ENCODE results near the gene IQGAP1. TPM values are rescaled to one million over a fixed set of nuclear protein-coding genes. Genes with fewer than 3 reads are reported as not detected.

Gene IQGAP1
- total RNA-seq, 4 donors from 2014 or later: 206 to 448 (median 215) TPM

DNA sequence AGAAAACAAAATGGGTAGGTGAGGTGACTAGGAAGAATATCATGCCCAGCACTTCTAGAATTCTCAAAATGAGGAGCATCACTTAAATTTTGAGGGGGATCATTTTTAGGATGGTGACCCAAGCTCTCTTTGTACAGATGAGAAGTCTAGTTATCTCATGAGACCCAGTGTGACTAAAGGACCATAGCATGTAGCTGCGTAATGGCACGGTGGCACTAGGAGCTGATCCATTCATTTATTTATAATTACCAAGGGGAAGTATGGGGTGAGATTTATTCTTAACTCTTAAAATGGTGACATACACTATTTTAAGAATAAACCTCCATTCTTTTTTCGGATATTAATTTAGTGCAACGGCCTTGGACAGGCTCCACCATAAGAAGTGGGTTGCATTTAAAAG lies 8.3 kb downstream of the IQGAP1 start:
- Histone ChIP-seq H3K4me3 (no peak overlapping the region), H3K27ac (peak overlapping the region; percentile 76), H3K27me3 (no peaks in the 10 kb centered on the region), H3K36me3 (peaks cover 5% of the 10 kb centered on the region), H3K9me3 (no peaks in the 10 kb centered on the region), H3K4me1 (peaks cover 93% of the 10 kb centered on the region)
- 58% methylated on average over 4 of the region's 4 CpGs for WGBS
- no peak for DNase-seq (ENCODE audit: low spot score in 2 of 2)
- TF ChIP-seq POLR2AphosphoS5 (IDR thresholded peaks at IDR 0.05) (no peak), EP300 (IDR thresholded peaks at IDR 0.05) (no peak), POLR2A (IDR thresholded peaks at IDR 0.05) (no peak)
- TF ChIP-seq, protein P1, sequence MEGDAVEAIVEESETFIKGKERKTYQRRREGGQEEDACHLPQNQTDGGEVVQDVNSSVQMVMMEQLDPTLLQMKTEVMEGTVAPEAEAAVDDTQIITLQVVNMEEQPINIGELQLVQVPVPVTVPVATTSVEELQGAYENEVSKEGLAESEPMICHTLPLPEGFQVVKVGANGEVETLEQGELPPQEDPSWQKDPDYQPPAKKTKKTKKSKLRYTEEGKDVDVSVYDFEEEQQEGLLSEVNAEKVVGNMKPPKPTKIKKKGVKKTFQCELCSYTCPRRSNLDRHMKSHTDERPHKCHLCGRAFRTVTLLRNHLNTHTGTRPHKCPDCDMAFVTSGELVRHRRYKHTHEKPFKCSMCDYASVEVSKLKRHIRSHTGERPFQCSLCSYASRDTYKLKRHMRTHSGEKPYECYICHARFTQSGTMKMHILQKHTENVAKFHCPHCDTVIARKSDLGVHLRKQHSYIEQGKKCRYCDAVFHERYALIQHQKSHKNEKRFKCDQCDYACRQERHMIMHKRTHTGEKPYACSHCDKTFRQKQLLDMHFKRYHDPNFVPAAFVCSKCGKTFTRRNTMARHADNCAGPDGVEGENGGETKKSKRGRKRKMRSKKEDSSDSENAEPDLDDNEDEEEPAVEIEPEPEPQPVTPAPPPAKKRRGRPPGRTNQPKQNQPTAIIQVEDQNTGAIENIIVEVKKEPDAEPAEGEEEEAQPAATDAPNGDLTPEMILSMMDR (IDR thresholded peaks at IDR 0.05): no peak

DNA sequence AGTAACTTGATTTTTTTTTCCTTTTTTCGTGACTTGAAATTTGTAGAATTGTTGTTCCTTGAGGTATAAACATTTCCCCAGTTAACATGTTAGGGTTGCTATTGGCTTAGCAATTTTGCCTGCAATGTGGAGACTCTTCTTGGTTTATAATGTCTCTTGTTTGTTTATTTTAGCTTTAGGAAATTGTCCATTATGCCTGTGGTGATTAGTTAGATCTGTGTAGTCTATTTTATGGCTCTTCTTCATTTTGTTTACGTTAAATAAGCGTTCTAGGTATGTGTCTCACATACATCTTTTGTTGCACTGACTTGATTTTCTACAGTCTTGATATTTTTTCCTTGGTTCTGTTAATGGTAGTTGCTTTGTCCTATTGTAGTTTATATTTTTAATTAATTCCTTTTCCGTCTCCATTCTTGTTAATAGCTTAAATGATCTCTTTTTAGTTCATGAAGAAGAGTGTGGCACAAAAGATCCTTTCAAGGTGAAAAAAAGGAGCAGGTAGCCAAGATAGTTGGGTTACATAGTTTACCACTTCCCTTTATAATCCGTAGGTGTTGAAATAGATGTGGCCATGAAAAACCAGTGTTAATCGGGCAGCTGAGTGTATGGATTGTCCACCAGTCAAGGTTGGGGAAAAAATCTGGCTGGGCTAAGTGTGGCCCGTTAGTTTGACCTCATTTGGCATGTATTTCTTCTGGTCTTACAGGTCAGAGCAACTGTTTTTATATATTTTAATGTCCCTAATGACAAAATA lies 12.1 kb downstream of the IQGAP1 start:
- peak overlapping the region; percentile 24 for H3K4me3 ChIP-seq

DNA sequence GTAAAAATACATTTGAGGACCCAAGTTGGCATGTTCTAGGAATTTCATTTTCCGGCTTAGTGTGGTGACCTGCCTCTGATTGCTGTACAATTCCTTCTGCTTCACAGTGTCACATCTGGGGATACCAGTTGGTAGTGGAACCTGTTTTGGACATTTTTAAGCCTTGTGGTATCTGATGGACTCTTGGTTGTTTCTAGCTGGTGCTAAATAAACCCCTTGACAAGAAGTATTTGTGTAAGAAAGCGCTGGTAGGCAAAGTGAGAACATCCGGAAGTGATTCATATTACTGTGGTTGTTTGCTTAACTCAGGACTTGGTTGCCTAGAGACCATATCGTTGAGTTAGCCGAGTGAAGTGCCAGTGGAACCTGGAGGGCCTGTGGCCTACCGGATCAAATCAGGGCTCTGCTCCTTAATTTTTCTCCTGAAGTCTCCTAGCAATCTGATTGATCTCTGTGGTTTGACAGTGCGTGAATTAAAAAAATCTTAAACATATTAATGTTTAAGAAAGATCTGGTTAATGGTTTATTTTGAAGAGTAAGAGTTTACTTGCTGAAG lies 12.8 kb downstream of the IQGAP1 start:
- peak in 1 of 2 donors; percentile 84 for DNase-seq (ENCODE audit: low spot score in 2 of 2)
- TF ChIP-seq, protein P1 (IDR thresholded peaks at IDR 0.05): no peak
- TF ChIP-seq POLR2A (IDR thresholded peaks at IDR 0.05) (peak in 1 of 2 donors; percentile 34), POLR2AphosphoS5 (IDR thresholded peaks at IDR 0.05) (peak; percentile 11 to 88 (median 67))
- Histone ChIP-seq H3K9me3 (no peaks in the 10 kb centered on the region), H3K27me3 (no peaks in the 10 kb centered on the region), H3K27ac (peak overlapping the region; percentile 90), H3K36me3 (no peaks in the 10 kb centered on the region), H3K4me1 (peaks cover 95% of the 10 kb centered on the region), H3K4me3 (peak overlapping the region; percentile 24)
- WGBS: 6% methylated on average over 7 of the region's 7 CpGs

More for the DNA sequence above, 12.1 kb downstream of the IQGAP1 start:
- no peak for DNase-seq (ENCODE audit: low spot score in 2 of 2)
- Histone ChIP-seq H3K36me3 (no peaks in the 10 kb centered on the region), H3K4me1 (peaks cover 95% of the 10 kb centered on the region), H3K27ac (peak overlapping the region; percentile 90), H3K27me3 (no peaks in the 10 kb centered on the region), H3K9me3 (no peaks in the 10 kb centered on the region)
- WGBS: 59% methylated on average over 7 of the region's 7 CpGs
- TF ChIP-seq, protein P1 (IDR thresholded peaks at IDR 0.05): no peak
- no peak for TF ChIP-seq POLR2AphosphoS5 (IDR thresholded peaks at IDR 0.05)
- TF ChIP-seq EP300 (IDR thresholded peaks at IDR 0.05): no peak
- TF ChIP-seq POLR2A (IDR thresholded peaks at IDR 0.05): no peak

DNA sequence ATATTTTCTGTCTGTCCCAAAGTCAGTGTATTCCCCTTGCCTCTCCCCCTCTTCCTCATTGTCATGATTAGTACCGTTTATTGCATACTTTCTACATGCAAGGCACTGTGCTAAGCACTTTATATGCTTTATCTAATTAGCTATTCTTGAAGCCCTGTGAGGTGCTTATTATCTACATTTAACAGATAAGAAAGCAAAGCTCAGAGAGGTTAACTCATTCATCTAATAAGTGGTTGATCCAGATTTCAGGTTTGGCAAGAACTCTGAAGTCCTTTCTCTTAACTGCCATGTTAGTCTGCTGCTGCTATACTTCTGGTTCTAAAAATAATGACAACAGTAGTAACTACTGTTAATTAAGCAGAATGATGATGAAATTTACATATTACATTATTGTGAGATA lies 13.5 kb downstream of the IQGAP1 start:
- DNase-seq (ENCODE audit: low spot score in 2 of 2): no peak
- H3K27ac ChIP-seq: peak overlapping the region; percentile 90
- no peaks in the 10 kb centered on the region for H3K9me3 ChIP-seq
- no peaks in the 10 kb centered on the region for H3K27me3 ChIP-seq
- H3K4me1 ChIP-seq: peaks cover 95% of the 10 kb centered on the region
- H3K4me3 ChIP-seq: peak overlapping the region; percentile 24
- TF ChIP-seq, protein P1 (IDR thresholded peaks at IDR 0.05): no peak
- TF ChIP-seq POLR2A (IDR thresholded peaks at IDR 0.05): no peak
- no peak for TF ChIP-seq POLR2AphosphoS5 (IDR thresholded peaks at IDR 0.05)
- TF ChIP-seq EP300 (IDR thresholded peaks at IDR 0.05): no peak
- WGBS: 3% methylated on average over 1 of the region's 1 CpG
- no peaks in the 10 kb centered on the region for H3K36me3 ChIP-seq

DNA sequence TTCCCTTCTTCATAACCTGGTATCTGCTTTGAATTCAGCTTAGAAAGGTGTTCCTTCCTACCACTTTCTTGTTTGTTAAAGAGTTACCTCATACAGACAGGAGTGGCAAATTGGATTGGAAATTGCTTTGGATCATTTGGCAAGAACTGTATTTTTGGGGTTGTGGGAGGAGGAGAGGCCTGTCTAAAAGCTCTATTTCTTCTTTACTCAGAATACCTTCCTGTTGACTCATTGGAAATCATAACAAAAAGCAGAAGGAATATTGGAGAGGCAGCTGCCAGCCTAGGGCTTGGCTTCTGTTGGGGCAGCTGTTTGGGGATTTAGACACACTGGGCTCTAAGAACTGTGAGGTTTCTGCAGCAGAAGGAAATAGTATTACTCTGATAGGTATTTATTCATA lies 14.2 kb downstream of the IQGAP1 start:
- Histone ChIP-seq H3K4me1 (peaks cover 95% of the 10 kb centered on the region), H3K4me3 (no peak overlapping the region), H3K27me3 (no peaks in the 10 kb centered on the region), H3K27ac (peak overlapping the region; percentile 90), H3K9me3 (no peaks in the 10 kb centered on the region), H3K36me3 (no peaks in the 10 kb centered on the region)
- TF ChIP-seq, protein P1 (IDR thresholded peaks at IDR 0.05): no peak
- peak; percentile 21 to 66 (median 37) for TF ChIP-seq POLR2AphosphoS5 (IDR thresholded peaks at IDR 0.05)
- peak in 1 of 2 donors; percentile 76 for DNase-seq (ENCODE audit: low spot score in 2 of 2)

Data from suprapubic skin (tissue), 4 donors.